Transverse colon (tissue), 4 donors: ENCODE data around the gene LYRM9. TPM values are rescaled to one million over a fixed set of nuclear protein-coding genes. Genes with fewer than 3 reads are reported as not detected.

Source experiments
- DNase-seq: peaks from one replicate; pipeline ENCODE4 v3.0.0-alpha.2; 2019
- H3K27ac ChIP-seq, 4 donors: fragments of 200-600 bp; sonication (generic); 2 replicates each; pipeline ENCODE4 v1.5.1; 2016 to 2018; ENCODE audit warnings: inconsistent platforms in 4 of 4
- H3K27me3 ChIP-seq: fragments of 200-600 bp; sonication (generic); 2 replicates; pipeline ENCODE4 v1.5.1; 2017; ENCODE audit warnings: inconsistent platforms
- H3K36me3 ChIP-seq, 4 donors: fragments of 200-600 bp; sonication (generic); 2 replicates each; pipeline ENCODE4 v1.5.1; 2017 to 2019; ENCODE audit warnings: inconsistent platforms in 4 of 4
- H3K4me1 ChIP-seq, 4 donors: fragments of 200-600 bp; sonication (generic); 2 replicates each; pipeline ENCODE4 v1.5.1; 2017 to 2020; ENCODE audit warnings: inconsistent platforms in 4 of 4
- H3K4me3 ChIP-seq, 4 donors: fragments of 200-600 bp; sonication (generic); 1 replicate in 1 of 4; 2 replicates in 3 of 4; pipeline versions ENCODE4 v1.5.1 to v1.6.1; 2017 to 2019; ENCODE audit warnings: inconsistent platforms in 4 of 4
- H3K9me3 ChIP-seq, 2 donors: fragments of 200-600 bp; sonication (generic); 2 replicates each; pipeline ENCODE4 v1.5.1; 2017 to 2019; ENCODE audit warnings: inconsistent platforms in 2 of 2
- CTCF ChIP-seq, 5 experiments: fragments of 200-600 bp in 3 of 5; fragments of 450-650 bp in 2 of 5; sonication (generic) in 3 of 5; IDR thresholded peaks; 1 replicate in 2 of 5; 2 replicates in 3 of 5; pipeline ENCODE4 v1.5.1; 2016 to 2017; ENCODE audit warnings: antibody characterized with exemption in 5 of 5, inconsistent platforms in 3 of 5, mild to moderate bottlenecking in 2 of 5, moderate library complexity in 1 of 5
- EP300 ChIP-seq: sonication (generic); formaldehyde crosslinking; IDR thresholded peaks from one replicate; pipeline ENCODE4 v1.6.1; 2017; ENCODE audit warnings: antibody characterized with exemption, low read depth
- POLR2A ChIP-seq: fragments of 450-650 bp; IDR thresholded peaks from one replicate; pipeline ENCODE4 v1.6.1; 2016; ENCODE audit warnings: antibody characterized with exemption, mild to moderate bottlenecking, moderate library complexity
- POLR2AphosphoS5 ChIP-seq, 3 donors: sonication (generic); formaldehyde crosslinking; IDR thresholded peaks; one replicate each; pipeline ENCODE4 v1.6.1; 2016; ENCODE audit warnings: antibody characterized with exemption in 3 of 3
- WGBS, 2 donors: methylation state at CpG; one replicate each; pipeline ENCODE4 v1.1.5; 2018; ENCODE audit warnings: low coverage in 1 of 2; 5-methylcytosine and 5-hydroxymethylcytosine counted together
- in situ Hi-C, 4 donors: fragments of 200-750 bp; cut with MboI; loops; one replicate each; pipeline versions ENCODE4 v1.15.0 to v1.15.1; 2017; ENCODE audit warnings: low sequenced_read_pairs in 3 of 4, low pct_ligation_motif_present in 1 of 4, low pct_unique_long_range_greater_than_20kb in 1 of 4
- intact Hi-C: fragments of 100-400 bp; cut with DNase I; formaldehyde crosslinking; loops from one replicate; pipeline ENCODE4 v1.15.1; 2023; ENCODE audit warnings: low total_unique reads
- total RNA-seq, 4 donors: library from RNA; depleted of rRNA; stranded (reverse); fragments of >200 nt; gene quantifications; one replicate each; pipeline ENCODE4 v1.1.0, GENCODE V29; 2016

Gene LYRM9
- total RNA-seq, 4 donors from 2014 or later, result 2.6 to 33.0 (median 12.1) TPM

DNA sequence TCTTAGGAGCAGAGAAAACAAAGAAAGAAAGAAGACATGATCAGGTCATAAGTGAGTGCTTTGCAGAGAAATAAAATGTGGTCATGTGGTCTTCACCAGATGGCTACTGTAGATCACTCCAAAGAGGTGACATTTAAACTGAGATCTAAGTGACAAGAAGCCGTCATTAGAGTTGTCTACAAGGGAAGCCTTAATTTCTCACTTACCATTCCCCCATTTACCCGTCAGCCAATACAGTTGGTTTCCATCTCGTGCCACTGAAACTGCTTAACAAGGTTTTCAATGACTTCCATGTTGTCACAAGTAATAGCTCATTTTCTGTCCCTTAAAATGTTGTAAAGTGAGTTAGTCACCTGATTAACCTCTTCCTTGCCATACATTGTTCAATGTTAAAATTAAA, 6.4 kb upstream of the LYRM9 start:
- no peaks in the 10 kb centered on the region for H3K4me1 ChIP-seq
- 72 to 82% methylated on average over 3 of the region's 3 CpGs for WGBS, 2 donors
- intact Hi-C loops, result no loop called here
- peaks cover 5% of the 10 kb centered on the region for H3K27me3 ChIP-seq
- DNase-seq, result no peak
- in situ Hi-C loops, result loop anchor here in 2 of 4 donors (10.0 to 25.0 kb wide), 2 partner anchors 185 to 287 kb away; no protein-coding TSS in a partner anchor
- no peaks in the 10 kb centered on the region for H3K9me3 ChIP-seq
- TF ChIP-seq CTCF (IDR thresholded peaks at IDR 0.05) (no peak), EP300 (no peak), POLR2AphosphoS5 (IDR thresholded peaks at IDR 0.05) (no peak), POLR2A (no peak)
- H3K27ac ChIP-seq, result no peak overlapping the region
- no peak overlapping the region for H3K4me3 ChIP-seq
- no peaks in the 10 kb centered on the region for H3K36me3 ChIP-seq

DNA sequence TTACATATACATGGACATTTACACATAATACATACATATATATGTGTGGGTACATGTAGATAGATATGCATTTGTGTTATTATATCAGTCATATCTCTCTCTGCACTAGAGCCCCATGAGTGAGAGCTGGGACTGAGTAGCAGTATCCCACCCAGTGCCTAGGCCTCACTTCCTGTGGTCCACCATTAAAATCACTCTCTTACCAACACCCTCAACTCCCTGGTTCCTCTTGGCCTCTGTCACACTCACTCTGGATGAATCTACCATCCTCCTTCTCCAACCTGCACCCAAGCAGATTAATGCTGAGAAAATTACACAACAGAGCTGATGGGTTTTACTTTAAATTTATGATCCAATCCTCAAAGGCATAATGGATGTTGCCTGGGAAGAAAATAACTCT, 4.9 kb upstream of the LYRM9 start:
- H3K4me3 ChIP-seq, result no peak overlapping the region
- intact Hi-C loops, result no loop called here
- no peaks in the 10 kb centered on the region for H3K36me3 ChIP-seq
- no peaks in the 10 kb centered on the region for H3K9me3 ChIP-seq
- no peak for DNase-seq
- peaks cover 0 to 6% (median 3%) of the 10 kb centered on the region in 4 donors for H3K4me1 ChIP-seq
- H3K27me3 ChIP-seq, result peaks cover 5% of the 10 kb centered on the region
- in situ Hi-C loops, result loop anchor here in 2 of 4 donors (10.0 to 25.0 kb wide), 2 partner anchors 187 to 286 kb away; no protein-coding TSS in a partner anchor
- TF ChIP-seq EP300 (no peak), CTCF (IDR thresholded peaks at IDR 0.05) (no peak), POLR2A (no peak), POLR2AphosphoS5 (IDR thresholded peaks at IDR 0.05) (no peak)
- H3K27ac ChIP-seq, result no peak overlapping the region

GRCh38 chr17:27896701-27897100, 3.5 kb upstream of the LYRM9 start:
- DNase-seq, result no peak
- in situ Hi-C loops, result loop anchor here in 2 of 4 donors (10.0 to 25.0 kb wide), 2 partner anchors 188 to 284 kb away; no protein-coding TSS in a partner anchor
- intact Hi-C loops, result no loop called here
- H3K36me3 ChIP-seq, result no peaks in the 10 kb centered on the region
- H3K9me3 ChIP-seq, result no peaks in the 10 kb centered on the region
- no peak overlapping the region for H3K4me3 ChIP-seq
- peaks cover 3 to 12% (median 8%) of the 10 kb centered on the region in 4 donors for H3K4me1 ChIP-seq
- peaks cover 5% of the 10 kb centered on the region for H3K27me3 ChIP-seq
- 79 to 89% methylated on average over 5 to 7 of the region's 7 CpGs for WGBS, 2 donors
- no peak for TF ChIP-seq POLR2AphosphoS5 (IDR thresholded peaks at IDR 0.05)
- no peak for TF ChIP-seq EP300
- no peak for TF ChIP-seq CTCF (IDR thresholded peaks at IDR 0.05)
- TF ChIP-seq POLR2A, result no peak
- no peak overlapping the region for H3K27ac ChIP-seq

DNA sequence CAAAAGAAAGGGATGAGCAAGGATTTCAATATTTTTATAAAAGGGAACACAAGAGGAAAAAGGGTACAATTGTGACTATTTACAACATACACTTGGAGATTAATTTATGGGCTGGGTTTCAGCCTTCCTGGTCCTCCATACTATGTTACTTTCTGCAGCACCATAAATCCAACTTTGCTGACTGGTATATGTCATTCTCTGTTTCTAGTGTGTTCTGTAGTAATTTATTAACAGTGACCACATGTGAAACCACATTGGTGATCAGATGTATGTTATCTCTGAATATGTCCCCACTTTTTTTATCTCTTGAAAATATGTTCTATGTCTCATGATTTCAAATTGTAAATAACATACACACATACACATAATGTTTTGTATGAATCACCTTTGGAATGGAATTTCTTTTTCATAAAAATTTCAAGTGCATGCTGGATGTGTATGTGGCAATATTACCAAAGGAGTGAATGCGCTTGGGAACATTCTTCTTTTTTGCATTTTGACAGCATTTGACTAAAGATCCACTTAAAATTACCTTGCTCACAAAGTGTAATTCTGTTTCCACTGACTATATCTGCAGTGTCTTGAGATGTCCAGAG, 2.9 kb upstream of the LYRM9 start:
- TF ChIP-seq EP300 (no peak), POLR2A (no peak), CTCF (IDR thresholded peaks at IDR 0.05) (no peak), POLR2AphosphoS5 (IDR thresholded peaks at IDR 0.05) (no peak)
- no peak for DNase-seq
- intact Hi-C loops, result no loop called here
- in situ Hi-C loops, result loop anchor here in 2 of 4 donors (10.0 to 25.0 kb wide), 2 partner anchors 189 to 284 kb away; no protein-coding TSS in a partner anchor
- H3K27me3 ChIP-seq, result peaks cover 5% of the 10 kb centered on the region
- H3K9me3 ChIP-seq, result no peaks in the 10 kb centered on the region
- 88 to 92% methylated on average over 1 of the region's 1 CpG for WGBS, 2 donors
- H3K27ac ChIP-seq, result no peak overlapping the region
- no peak overlapping the region for H3K4me3 ChIP-seq
- H3K36me3 ChIP-seq, result no peaks in the 10 kb centered on the region
- H3K4me1 ChIP-seq, result peaks cover 3 to 12% (median 8%) of the 10 kb centered on the region in 4 donors
